Fibroblast of lung (primary cell): ENCODE measurements around the gene HIP1R. TPM values are rescaled to one million over a fixed set of nuclear protein-coding genes. Genes with fewer than 3 reads are reported as not detected.

Source experiments
- DNase-seq, 2 donors: peaks; one replicate each; pipeline versions ENCODE4 v3.0.0 to v3.0.0-alpha.2; 2010; ENCODE audit warnings: low read depth in 2 of 2
- H2AFZ ChIP-seq: 2 replicates; pipeline ENCODE4 v1.5.1; 2012; ENCODE audit warnings: low read length, control low read depth, inconsistent platforms
- H3K27ac ChIP-seq: 2 replicates; pipeline ENCODE4 v1.5.1; 2011; ENCODE audit warnings: low read length, control low read depth; ENCODE audit not compliant: insufficient read depth
- H3K27me3 ChIP-seq: 2 replicates; pipeline ENCODE4 v1.5.1; 2011; ENCODE audit warnings: mild to moderate bottlenecking, low read length; ENCODE audit not compliant: control insufficient read depth, insufficient read depth
- H3K36me3 ChIP-seq: 2 replicates; pipeline ENCODE4 v1.5.1; 2011; ENCODE audit warnings: low read length; ENCODE audit not compliant: control insufficient read depth, insufficient read depth
- H3K4me1 ChIP-seq: 2 replicates; pipeline ENCODE4 v1.5.1; 2011; ENCODE audit warnings: low read length; ENCODE audit not compliant: control insufficient read depth, insufficient read depth; ENCODE audit errors: extremely low read depth
- H3K4me2 ChIP-seq: 2 replicates; pipeline ENCODE4 v1.5.1; 2011; ENCODE audit warnings: low read length, control low read depth; ENCODE audit not compliant: insufficient read depth; ENCODE audit errors: extremely low read depth
- H3K4me3 ChIP-seq, 4 experiments: fragments of 200-600 bp in 1 of 4; sonication (generic) in 1 of 4; replicated peaks in 1 of 4; 2 replicates each; pipeline ENCODE4 v1.5.1; 2011 to 2016; ENCODE audit warnings: low read length in 4 of 4, low read depth in 3 of 4, mild to moderate bottlenecking in 3 of 4, control low read depth in 2 of 4, inconsistent platforms in 1 of 4, mixed read lengths in 1 of 4; ENCODE audit not compliant: insufficient read depth in 1 of 4; ENCODE audit errors: control extremely low read depth in 1 of 4
- H3K79me2 ChIP-seq: 2 replicates; pipeline ENCODE4 v1.5.1; 2012; ENCODE audit warnings: mild to moderate bottlenecking, low read length, inconsistent platforms; ENCODE audit not compliant: control insufficient read depth, insufficient read depth
- H3K9ac ChIP-seq: 2 replicates; pipeline ENCODE4 v1.5.1; 2011; ENCODE audit warnings: mild to moderate bottlenecking, low read length, control low read depth; ENCODE audit not compliant: insufficient read depth
- H3K9me3 ChIP-seq: 2 replicates; pipeline ENCODE4 v1.5.1; 2012; ENCODE audit warnings: low read depth, low read length; ENCODE audit not compliant: control insufficient read depth, insufficient read depth
- H4K20me1 ChIP-seq: 2 replicates; pipeline ENCODE4 v1.5.1; 2011; ENCODE audit warnings: low read length; ENCODE audit not compliant: control insufficient read depth, insufficient read depth; ENCODE audit errors: extremely low read depth
- EZH2 ChIP-seq: IDR thresholded peaks from 2 replicates; pipeline ENCODE4 v1.5.1; 2012; ENCODE audit warnings: low read length, control low read depth, mild to moderate bottlenecking; ENCODE audit errors: missing control alignments
- polyA plus RNA-seq, 2 donors: library from polyadenylated mRNA; depleted of rRNA in 1 of 2; stranded (reverse) in 1 of 2; unstranded in 1 of 2; fragments of >200 nt; gene quantifications; 2 replicates each; pipeline ENCODE4 v1.2.1, GENCODE V29; 2011 to 2012; ENCODE audit warnings: missing spikeins in 1 of 2
- total RNA-seq: library from RNA; depleted of rRNA; stranded (reverse); fragments of >200 nt; gene quantifications from 2 replicates; pipeline ENCODE4 v1.2.1, GENCODE V29; 2014
- TF ChIP-seq, protein P1 (sequence below), 2 donors: IDR thresholded peaks in 1 of 2; conservative IDR thresholded peaks in 1 of 2; 1 replicate in 1 of 2; 2 replicates in 1 of 2; pipeline ENCODE4 v1.5.1; 2011 to 2012; ENCODE audit warnings: low read length in 2 of 2, control low read depth in 1 of 2, inconsistent platforms in 1 of 2, low read depth in 1 of 2, mild to moderate bottlenecking in 1 of 2

HIP1R gene
- total and polyA plus RNA-seq, 2 donors (not counting 1 experiment from before 2014, with no cell fraction given): 3.4 to 21.3 TPM

DNA sequence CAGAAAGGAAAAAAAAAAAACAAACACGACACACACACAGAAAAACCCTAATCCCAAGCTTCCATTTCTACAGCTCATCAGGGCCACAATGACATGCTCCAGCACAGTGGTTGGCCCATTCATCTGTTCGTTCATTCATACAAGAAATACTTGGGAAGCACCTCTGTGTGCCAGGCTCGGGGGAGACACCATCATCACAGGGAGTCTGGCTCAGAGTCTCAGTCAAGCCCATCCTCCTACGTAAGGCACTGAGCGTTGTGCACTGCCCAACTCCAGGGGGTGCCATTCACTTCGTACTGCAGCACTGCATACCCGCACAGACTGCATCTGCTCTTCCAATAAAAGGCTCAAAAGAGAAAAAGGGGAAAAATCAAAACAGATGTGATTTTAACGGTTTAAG, 45.4 kb downstream of the HIP1R start:
- Histone ChIP-seq H3K4me1 (peaks cover 17% of the 10 kb centered on the region), H3K79me2 (peaks cover 78% of the 10 kb centered on the region), H3K4me2 (peak overlapping the region; percentile 61), H3K9me3 (no peaks in the 10 kb centered on the region), H3K36me3 (no peaks in the 10 kb centered on the region), H3K27ac (peak overlapping the region; percentile 67), H4K20me1 (no peaks in the 10 kb centered on the region), H3K4me3 (no peak overlapping the region), H2AFZ (no peak overlapping the region), H3K27me3 (no peaks in the 10 kb centered on the region), H3K9ac (no peak overlapping the region)
- TF ChIP-seq, protein P1, sequence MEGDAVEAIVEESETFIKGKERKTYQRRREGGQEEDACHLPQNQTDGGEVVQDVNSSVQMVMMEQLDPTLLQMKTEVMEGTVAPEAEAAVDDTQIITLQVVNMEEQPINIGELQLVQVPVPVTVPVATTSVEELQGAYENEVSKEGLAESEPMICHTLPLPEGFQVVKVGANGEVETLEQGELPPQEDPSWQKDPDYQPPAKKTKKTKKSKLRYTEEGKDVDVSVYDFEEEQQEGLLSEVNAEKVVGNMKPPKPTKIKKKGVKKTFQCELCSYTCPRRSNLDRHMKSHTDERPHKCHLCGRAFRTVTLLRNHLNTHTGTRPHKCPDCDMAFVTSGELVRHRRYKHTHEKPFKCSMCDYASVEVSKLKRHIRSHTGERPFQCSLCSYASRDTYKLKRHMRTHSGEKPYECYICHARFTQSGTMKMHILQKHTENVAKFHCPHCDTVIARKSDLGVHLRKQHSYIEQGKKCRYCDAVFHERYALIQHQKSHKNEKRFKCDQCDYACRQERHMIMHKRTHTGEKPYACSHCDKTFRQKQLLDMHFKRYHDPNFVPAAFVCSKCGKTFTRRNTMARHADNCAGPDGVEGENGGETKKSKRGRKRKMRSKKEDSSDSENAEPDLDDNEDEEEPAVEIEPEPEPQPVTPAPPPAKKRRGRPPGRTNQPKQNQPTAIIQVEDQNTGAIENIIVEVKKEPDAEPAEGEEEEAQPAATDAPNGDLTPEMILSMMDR (conservative IDR thresholded peaks at IDR 0.05 in 1 of 2, IDR thresholded peaks at IDR 0.05 in 1 of 2; ENCODE audit: low read depth in 1 of 2, low read length in 2 of 2): peak; percentile 43 to 59
- TF ChIP-seq EZH2: no peak
- peak; percentile 47 to 61 for DNase-seq

DNA sequence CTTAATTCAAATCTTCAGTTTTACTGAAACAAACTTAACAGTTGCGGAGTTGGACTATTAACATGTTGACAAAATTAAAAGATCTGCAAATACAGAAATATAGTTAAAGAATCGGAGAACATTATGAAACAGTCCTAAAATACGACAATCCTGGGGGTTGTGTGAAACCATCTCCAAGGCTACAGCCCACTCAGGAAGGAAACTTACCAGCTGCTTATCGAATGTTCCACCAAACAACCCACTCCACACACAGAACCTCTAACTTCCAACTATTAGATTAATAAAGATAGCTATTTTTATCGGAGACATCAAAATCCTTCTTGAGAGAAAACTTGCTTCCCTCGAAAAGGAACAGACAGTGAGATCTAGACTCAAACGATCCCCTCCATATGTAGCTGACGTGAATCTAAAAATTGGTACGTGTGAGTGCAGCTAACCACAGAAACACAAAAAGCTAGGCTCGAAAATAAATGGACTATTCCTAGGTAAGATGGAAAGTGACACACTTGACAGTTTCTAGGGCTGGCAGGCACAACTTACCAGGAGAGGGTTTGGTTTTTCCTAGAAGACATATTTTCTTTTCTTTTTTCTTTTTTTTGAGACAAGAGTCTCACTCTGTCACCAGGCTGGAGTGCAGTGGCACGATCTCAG, 47.8 kb downstream of the HIP1R start:
- TF ChIP-seq EZH2: no peak
- TF ChIP-seq, protein P1 (conservative IDR thresholded peaks at IDR 0.05 in 1 of 2, IDR thresholded peaks at IDR 0.05 in 1 of 2; ENCODE audit: low read depth in 1 of 2, low read length in 2 of 2): no peak
- no peak overlapping the region for H3K4me3 ChIP-seq
- no peak overlapping the region for H2AFZ ChIP-seq
- H3K4me1 ChIP-seq: peaks cover 19% of the 10 kb centered on the region
- H3K27me3 ChIP-seq: no peaks in the 10 kb centered on the region
- H3K4me2 ChIP-seq: no peak overlapping the region
- peaks cover 82% of the 10 kb centered on the region for H3K79me2 ChIP-seq
- H3K36me3 ChIP-seq: no peaks in the 10 kb centered on the region
- H3K9ac ChIP-seq: no peak overlapping the region
- no peak overlapping the region for H3K27ac ChIP-seq
- no peak for DNase-seq
- no peaks in the 10 kb centered on the region for H4K20me1 ChIP-seq
- no peaks in the 10 kb centered on the region for H3K9me3 ChIP-seq

DNA sequence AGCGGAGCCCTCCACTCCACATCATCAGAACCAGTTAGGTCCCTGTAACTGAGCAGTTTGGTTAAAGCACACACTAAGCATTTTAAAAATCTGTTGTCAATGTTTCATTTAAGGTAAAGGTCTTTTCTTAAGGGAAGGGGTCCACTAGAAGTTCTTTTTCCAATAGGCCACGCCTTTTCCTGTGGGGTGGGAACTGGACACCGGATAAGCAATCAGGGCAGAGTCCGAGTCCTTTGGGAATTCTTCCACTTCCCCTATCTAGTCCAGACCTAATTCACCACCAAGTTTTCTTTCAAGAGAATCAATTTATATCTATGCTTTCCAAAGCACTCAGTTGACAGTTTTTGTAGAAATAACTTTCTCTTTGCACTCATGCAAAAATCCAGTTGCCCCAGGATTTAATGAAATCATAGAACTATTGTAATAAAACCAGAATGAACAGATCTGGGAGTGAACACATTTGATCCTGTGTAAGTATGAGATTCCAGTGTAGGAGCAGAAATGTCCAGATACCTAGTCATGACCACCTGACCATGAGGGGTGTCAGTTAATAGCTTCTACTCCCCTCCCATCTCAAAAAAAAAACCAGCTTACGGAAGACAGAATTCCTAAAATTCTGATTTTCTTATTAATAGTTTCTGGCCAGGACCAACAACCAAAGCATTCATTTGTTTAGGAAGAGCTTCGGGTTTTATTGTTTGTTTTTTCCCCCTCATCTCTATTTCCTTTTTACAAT, 49.0 kb downstream of the HIP1R start:
- DNase-seq: peak in 1 of 2 donors; percentile 64
- Histone ChIP-seq H3K4me3 (no peak overlapping the region), H3K4me1 (peaks cover 29% of the 10 kb centered on the region), H3K27ac (no peak overlapping the region), H2AFZ (no peak overlapping the region), H4K20me1 (no peaks in the 10 kb centered on the region), H3K9ac (no peak overlapping the region), H3K79me2 (peaks cover 88% of the 10 kb centered on the region), H3K9me3 (no peaks in the 10 kb centered on the region), H3K36me3 (no peaks in the 10 kb centered on the region), H3K4me2 (no peak overlapping the region), H3K27me3 (no peaks in the 10 kb centered on the region)
- TF ChIP-seq, protein P1 (conservative IDR thresholded peaks at IDR 0.05 in 1 of 2, IDR thresholded peaks at IDR 0.05 in 1 of 2; ENCODE audit: low read depth in 1 of 2, low read length in 2 of 2): no peak
- TF ChIP-seq EZH2: no peak
